ENCODE measurements around the gene CROCC2.

The CROCC2 gene

DNA sequence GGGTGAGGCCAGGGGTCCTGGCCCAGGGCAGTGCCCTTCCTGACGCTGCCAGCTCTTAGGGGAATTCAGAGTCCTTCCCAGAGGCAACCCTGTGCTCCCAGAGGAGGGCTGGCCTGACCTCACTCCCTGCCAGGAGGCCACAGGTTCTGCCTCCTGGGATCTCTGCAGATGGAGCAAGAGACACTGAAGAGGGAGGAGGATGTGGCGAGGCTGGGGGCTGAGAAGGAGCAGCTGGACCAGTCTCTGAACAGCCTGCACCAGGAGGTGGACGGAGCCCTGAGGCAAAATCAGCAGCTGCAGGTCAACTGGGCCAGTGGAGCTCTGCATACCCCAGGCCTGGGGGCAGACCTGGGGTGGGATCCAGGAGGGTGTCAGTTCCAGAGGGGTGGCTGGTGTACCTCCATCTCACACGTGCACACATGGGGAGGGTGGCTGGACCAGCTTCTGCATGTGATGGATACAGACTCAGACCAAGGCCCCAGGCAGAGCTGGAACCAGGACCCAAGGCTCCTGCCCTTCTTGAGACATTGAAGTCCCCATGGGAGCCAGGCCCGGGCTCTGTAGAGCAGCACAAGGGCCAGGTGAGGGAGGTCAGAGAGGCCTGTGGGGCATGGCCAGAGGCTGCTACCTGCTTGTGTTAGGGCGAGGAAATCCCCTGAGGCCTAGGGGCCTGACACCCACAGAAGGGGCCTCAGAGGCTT, 82.6 kb downstream of the CROCC2 start:
- in situ Hi-C loops (cut with HindIII; ENCODE audit: low pct_ligation_motif_present, low pct_unique_long_range_greater_than_20kb, low sequenced_read_pairs): no loop called here
- DNase-seq: no peak

DNA sequence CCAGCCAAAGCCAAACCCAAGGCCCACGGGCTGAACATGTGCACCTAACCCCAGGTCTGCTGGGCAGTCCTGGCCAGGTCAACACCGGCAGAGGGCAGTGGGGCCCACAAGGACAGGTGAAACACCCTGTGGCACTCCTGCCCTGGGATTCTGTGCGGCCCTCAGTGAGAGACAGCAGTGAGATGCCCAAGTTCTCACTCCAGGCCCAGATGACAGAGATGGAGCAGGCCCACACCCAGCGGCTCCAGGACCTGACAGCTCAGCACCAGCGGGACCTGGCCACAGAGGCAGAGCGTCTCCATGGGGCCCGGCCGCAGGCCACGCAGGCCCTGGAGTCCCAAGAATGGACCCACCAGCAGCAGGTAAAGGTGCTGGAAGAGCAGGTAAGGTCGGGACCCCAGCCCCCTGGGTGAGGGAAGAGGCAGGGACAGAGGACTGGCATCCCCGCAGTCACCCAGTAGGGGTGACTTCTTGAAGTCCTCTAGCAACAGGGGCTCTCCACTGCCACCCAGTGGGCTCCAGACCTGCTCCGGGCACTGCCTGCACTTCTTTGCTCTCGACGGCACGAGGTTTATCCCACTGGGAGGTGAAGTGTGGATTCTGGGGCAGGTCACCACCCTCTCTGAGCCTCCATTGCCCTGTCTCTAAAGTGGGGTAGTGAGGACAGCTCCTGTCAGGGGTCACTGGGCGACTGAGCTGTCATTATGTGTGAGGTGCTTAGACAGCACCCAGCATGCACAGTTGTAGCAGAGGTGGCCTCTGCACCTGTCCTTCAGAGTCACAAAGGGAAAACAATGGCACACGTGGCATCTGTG, 83.5 kb downstream of the CROCC2 start:
- DNase-seq: peak; percentile 56
- in situ Hi-C loops (cut with HindIII; ENCODE audit: low pct_ligation_motif_present, low pct_unique_long_range_greater_than_20kb, low sequenced_read_pairs): no loop called here

DNA sequence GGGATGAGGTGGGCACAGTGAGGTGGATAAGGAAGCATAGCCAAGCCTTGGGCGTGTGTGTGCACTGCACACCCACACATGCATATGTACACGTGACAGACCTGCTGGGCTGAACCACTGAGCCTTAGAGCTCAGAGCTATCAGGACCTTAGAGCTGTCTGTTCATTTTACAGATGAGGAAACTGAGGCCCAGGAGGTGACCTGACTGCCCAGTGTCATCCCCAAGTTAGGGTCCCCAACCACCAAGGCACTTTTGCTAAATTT, 84.1 kb downstream of the CROCC2 start:
- DNase-seq: no peak
- in situ Hi-C loops (cut with HindIII; ENCODE audit: low pct_ligation_motif_present, low pct_unique_long_range_greater_than_20kb, low sequenced_read_pairs): no loop called here

DNA sequence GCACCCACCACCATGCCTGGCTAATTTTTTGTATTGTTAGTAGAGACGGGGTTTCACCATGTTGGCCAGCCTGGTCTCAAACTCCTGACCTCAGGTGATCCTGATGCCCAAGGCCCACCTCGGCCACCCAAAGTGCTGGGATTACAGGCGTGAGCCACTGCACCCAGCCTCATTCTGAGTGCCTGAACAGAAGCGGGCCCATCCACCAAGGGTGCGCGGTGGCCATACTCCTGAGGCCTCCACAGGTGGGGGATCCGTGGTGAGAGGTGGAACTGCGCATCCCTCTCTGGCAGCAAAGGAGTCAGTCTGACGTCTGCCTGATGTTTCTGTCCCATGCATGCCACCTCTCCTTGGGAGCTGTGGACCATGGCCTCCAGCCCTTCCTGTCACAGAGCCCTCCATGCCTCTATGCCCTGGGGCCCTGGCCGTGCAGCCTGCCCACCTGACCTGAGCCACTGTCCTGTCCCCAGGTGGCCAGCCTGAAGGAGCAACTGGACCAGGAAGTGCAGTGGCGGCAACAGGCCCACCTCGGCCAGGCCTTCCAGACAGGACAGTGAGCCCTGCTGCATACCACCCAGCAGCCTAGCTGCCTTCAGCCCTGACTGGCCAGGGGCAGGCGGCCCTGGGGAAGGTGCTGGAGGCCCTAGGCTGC, 84.7 kb downstream of the CROCC2 start:
- in situ Hi-C loops (cut with HindIII; ENCODE audit: low pct_ligation_motif_present, low pct_unique_long_range_greater_than_20kb, low sequenced_read_pairs): no loop called here
- DNase-seq: no peak

GRCh38 chr2:240991378-240992263, 85.5 kb downstream of the CROCC2 start:
- peak; percentile 91 for DNase-seq
- in situ Hi-C loops (cut with HindIII; ENCODE audit: low pct_ligation_motif_present, low pct_unique_long_range_greater_than_20kb, low sequenced_read_pairs): no loop called here

DNA sequence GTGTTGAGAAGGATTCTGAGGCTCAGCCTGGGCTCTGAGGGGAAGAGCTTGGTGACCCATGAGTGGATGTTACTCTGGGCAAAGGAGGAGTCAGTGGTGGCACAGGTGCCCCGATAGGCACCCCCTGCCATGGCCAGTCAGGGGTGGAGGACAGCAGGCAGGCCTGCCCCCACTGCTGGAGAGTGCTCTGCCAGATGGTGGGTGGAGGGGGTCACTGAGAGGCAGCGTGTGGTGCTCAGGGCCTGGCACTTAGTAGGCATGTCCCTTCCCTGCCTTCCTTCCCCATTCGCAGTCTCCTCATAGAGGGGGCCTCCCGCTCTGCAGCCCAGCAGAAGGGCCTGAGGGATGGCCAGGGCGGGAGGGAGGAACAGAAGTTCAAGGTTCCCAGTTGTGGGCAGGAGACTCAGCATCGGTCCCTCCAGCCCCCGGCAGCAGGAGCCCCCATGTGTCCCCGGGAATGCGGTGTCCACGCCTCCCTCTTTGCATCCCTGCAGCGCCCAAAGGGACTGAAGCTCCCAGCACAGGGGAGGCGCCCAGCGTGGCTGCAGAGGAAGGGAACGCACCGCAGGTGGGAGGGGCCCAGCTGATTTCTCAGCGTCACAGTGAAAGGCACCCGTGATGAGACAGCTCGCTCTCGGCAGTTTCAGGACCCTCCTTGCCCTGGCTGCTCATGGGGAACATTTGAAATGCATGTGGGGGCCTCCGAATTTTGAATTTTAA, 86.6 kb downstream of the CROCC2 start:
- DNase-seq: no peak
- in situ Hi-C loops (cut with HindIII; ENCODE audit: low pct_ligation_motif_present, low pct_unique_long_range_greater_than_20kb, low sequenced_read_pairs): no loop called here

DNA sequence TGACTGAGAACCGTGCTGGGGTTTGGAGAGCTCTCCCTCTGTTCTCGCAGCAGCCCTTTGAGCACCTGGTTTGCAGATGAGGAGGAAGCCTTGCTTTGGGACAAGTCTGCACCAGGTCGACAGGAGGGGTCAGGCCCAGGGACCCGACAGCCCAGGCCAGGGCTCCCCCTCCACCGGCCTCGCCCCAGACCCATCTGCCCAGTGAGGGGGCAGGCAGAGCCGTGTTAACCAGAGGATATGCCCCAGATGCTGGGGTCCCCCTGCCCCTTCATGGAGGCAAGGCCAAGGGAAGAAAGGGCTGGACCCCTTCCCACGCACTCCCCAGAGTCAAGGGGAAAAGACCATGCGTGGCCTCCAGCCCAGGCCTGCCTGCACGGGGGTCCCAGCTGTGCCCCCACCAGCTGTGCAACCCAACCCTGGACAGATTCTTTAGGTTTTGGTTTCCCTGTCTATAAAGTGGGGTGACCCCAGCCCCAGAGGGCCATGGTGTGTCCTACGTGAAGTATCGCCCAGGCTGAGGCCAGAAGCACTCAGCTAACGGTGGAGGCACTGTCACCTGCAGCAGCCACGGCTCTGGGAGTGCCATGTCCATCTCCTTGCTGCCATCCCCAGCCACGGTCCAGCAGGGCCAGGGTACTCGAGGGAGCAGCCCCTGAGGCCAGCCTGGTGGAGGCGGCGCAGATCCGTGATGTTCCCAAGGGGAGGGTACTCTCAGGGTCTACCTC, 87.5 kb downstream of the CROCC2 start:
- DNase-seq: no peak
- in situ Hi-C loops (cut with HindIII; ENCODE audit: low pct_ligation_motif_present, low pct_unique_long_range_greater_than_20kb, low sequenced_read_pairs): no loop called here

DNA sequence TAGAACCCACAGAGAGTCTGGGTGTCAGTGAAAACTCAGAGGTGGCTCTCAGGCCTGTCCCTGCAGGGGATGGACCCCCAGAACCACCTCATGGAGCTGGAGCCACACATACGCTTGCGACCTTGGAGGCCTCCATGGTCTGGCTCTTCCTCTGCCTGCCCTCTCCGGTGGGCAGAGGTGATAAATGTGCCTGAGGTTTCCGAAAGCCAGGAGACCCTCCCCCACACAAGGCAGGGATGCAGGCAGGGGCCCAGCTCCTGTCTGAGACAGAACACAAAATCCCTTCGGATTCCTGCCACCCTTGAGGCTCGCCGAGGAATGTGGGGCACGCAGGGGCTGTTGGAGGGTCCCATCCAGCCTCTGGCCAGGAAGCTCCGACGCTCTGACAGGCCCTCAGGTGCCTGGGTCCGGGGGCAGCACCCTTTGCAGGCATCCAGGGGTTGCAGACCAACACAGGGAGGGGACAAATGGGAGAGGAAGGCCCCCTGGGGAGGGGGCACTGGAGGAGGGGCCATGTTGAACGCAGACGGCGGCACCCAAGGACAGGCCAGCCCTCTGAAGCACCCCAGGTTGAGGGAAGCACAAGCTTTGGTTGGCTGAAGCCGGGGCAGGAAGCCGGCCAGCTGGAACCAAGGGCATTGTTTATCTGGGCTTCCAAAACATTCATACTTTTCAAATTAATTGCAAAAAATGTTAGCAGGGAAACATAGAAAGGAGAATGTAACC, 88.2 kb downstream of the CROCC2 start:
- no peak for DNase-seq
- in situ Hi-C loops (cut with HindIII; ENCODE audit: low pct_ligation_motif_present, low pct_unique_long_range_greater_than_20kb, low sequenced_read_pairs): no loop called here

GRCh38 chr2:240995041-240996021, 89.2 kb downstream of the CROCC2 start:
- no peak for DNase-seq
- in situ Hi-C loops (cut with HindIII; ENCODE audit: low pct_ligation_motif_present, low pct_unique_long_range_greater_than_20kb, low sequenced_read_pairs): no loop called here

- no peak for DNase-seq
- in situ Hi-C loops (cut with HindIII; ENCODE audit: low pct_ligation_motif_present, low pct_unique_long_range_greater_than_20kb, low sequenced_read_pairs): no loop called here
Observed at GRCh38 chr2:240996161-240996833, 90.2 kb downstream of the CROCC2 start.

- in situ Hi-C loops (cut with HindIII; ENCODE audit: low pct_ligation_motif_present, low pct_unique_long_range_greater_than_20kb, low sequenced_read_pairs): no loop called here
- DNase-seq: no peak
Observed at GRCh38 chr2:240996834-240997140, 90.7 kb downstream of the CROCC2 start.

DNA sequence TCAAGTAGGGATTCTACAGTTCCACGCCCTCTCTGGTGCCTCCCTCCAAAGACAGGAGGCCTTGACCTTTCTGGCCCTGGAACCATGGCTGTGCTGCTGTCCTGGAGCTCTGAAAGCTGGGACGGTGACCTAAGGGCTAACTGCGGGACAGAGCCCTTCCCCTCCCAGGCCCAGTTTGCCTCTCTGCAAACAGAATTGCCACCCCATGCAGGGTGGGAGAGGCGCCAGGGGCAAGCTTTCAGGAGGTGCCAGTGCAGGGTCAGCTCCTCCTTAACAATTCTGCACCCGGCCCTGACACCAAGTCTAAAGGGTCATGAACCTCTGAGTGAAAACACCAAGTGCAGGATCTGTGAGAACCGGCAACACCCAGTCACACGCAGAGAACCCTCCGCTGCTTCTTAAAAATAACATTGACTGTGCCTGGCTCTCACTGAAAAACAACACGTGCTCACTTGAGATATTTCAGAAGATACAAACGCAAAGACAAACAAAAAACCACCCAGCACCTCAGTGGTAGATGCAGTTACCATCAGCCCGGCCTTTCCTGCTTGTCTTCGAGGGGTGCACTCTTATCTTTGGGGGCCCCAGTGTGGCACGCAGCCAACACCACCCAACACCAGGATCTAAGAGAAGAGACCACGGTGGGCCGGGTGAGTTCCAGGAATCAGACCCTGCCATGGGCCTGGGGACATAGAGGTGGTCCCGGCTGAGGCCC, 91.2 kb downstream of the CROCC2 start:
- DNase-seq: no peak

DNA sequence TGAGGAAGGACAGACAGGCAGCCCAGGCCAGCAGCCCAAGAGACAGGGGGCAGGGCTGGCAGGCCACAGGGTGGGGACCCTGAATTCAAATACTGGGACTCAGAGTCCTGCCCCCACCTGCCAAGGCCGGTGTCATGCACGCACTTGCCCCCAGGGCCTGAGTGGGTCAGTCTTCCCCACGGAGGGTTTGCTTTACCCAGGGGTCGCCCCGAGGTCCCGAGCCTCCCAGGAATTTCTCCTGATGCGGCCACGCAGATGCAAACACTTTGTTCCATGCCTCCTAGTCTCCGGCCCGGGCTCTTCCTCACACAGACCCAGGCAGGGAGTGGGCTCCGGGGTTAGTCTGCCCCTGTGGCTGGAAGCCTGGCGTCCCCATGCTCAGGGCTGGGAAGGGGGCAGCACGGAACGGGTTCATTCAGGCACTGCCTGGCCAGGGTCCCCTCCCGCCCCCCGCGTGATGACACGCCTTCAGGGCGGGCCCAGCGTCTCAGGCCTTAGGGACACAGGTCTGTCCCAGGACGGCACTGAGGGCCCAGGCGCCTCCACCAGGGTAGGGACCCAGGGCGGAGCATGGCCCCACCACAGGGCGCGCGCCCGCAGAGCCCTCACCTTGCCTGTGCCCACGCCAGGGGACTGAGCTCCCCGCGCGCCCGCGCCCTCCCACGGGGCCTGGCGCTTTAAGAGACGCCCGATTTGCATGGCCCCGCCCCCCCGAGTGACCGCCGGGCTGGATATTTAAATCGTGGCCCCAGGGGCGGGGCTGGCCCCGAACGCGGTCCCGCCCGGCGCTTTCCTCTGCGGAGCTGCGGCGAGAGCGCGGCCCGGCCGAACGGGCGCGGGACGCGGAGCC, 91.9 kb downstream of the CROCC2 start, which contains the start of gene SNED1:
SNED1 (plus strand) TSS at position 763 of the 850 bp plus-strand sequence. CDS start 220 bp downstream, outside the sequence.
- peak; percentile 76 for DNase-seq
- in situ Hi-C loops (cut with HindIII; ENCODE audit: low pct_ligation_motif_present, low pct_unique_long_range_greater_than_20kb, low sequenced_read_pairs): no loop called here

More for the DNA sequence above, 91.2 kb downstream of the CROCC2 start:
- in situ Hi-C loops (cut with HindIII; ENCODE audit: low pct_ligation_motif_present, low pct_unique_long_range_greater_than_20kb, low sequenced_read_pairs): no loop called here

DNA sequence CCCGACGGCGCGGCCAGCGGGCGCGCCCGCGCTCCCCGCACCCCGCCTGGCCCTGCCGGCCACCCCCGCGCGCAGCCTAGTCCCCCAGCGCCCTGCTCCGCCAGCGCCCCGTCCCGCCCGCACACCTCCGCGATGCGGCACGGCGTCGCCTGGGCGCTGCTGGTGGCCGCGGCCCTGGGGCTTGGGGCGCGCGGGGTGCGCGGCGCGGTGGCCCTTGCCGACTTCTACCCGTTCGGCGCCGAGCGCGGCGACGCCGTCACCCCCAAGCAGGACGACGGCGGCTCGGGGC, 92.5 kb downstream of the CROCC2 start:
- no peak for DNase-seq
- in situ Hi-C loops (cut with HindIII; ENCODE audit: low pct_ligation_motif_present, low pct_unique_long_range_greater_than_20kb, low sequenced_read_pairs): no loop called here

Data from ACHN (cell line).